HEK293 (cell line): ENCODE results near the gene FAM151A.

Source experiments
- CTCF ChIP-seq: fragments of 450-650 bp; formaldehyde crosslinking; IDR thresholded peaks from 2 replicates; pipeline ENCODE4 v1.5.1; 2016; ENCODE audit warnings: missing biosample characterization, missing genetic modification characterization
- REST ChIP-seq: fragments of 450-650 bp; formaldehyde crosslinking; IDR thresholded peaks from 2 replicates; pipeline ENCODE4 v1.5.1; 2016; ENCODE audit warnings: missing biosample characterization, missing genetic modification characterization
- ZNF274 ChIP-seq, 2 experiments: fragments of 200-500 bp in 1 of 2; fragments of 450-650 bp in 1 of 2; sonication (Bioruptor generic) in 1 of 2; formaldehyde crosslinking in 1 of 2; IDR thresholded peaks; 2 replicates each; pipeline versions ENCODE4 v1.5.1 to v1.6.1; 2014 to 2016; ENCODE audit warnings: borderline replicate concordance in 1 of 2, inconsistent platforms in 1 of 2, low read length in 1 of 2, missing biosample characterization in 1 of 2, missing genetic modification characterization in 1 of 2
- ZNF302 ChIP-seq: fragments of 450-650 bp; formaldehyde crosslinking; IDR thresholded peaks from 2 replicates; pipeline ENCODE4 v1.5.1; 2016; ENCODE audit warnings: missing biosample characterization, missing genetic modification characterization, low read depth
- ZNF335 ChIP-seq: fragments of 450-650 bp; formaldehyde crosslinking; conservative IDR thresholded peaks from 2 replicates; pipeline ENCODE4 v1.5.1; 2016; ENCODE audit warnings: missing biosample characterization, missing genetic modification characterization
- ZNF350 ChIP-seq: fragments of 450-650 bp; formaldehyde crosslinking; IDR thresholded peaks from 2 replicates; pipeline ENCODE4 v1.5.0; 2017; ENCODE audit warnings: missing biosample characterization, mild to moderate bottlenecking, missing genetic modification characterization
- ZNF555 ChIP-seq: fragments of 450-650 bp; formaldehyde crosslinking; conservative IDR thresholded peaks from 2 replicates; pipeline ENCODE4 v1.5.1; 2017; ENCODE audit warnings: missing biosample characterization, mild to moderate bottlenecking, missing genetic modification characterization, inconsistent platforms

- TF ChIP-seq ZNF302 (no peak), CTCF (no peak), ZNF274 (IDR thresholded peaks at IDR 0.05; ENCODE audit: low read length) (no peak), ZNF274 (tag by site-specific recombination; IDR thresholded peaks at IDR 0.05; ENCODE audit: borderline replicate concordance) (no peak), ZNF555 (tag by site-specific recombination) (no peak), ZNF350 (tag by site-specific recombination) (no peak), REST (tag by site-specific recombination) (no peak), ZNF335 (tag by site-specific recombination) (no peak)
Measured at GRCh38 chr1:54604051-54604450, 19.3 kb downstream of the FAM151A start.
